Measurements from ENCODE around the gene SDK2. TPM values are rescaled to one million over a fixed set of nuclear protein-coding genes. Genes with fewer than 3 reads are reported as not detected.
A peak's percentile ranks its signal among the peaks of the same experiment; 100 is the strongest.

The SDK2 gene
- total and polyA plus RNA-seq, 2 donors from 2014 or later = 0.37 to 2.4 TPM

DNA sequence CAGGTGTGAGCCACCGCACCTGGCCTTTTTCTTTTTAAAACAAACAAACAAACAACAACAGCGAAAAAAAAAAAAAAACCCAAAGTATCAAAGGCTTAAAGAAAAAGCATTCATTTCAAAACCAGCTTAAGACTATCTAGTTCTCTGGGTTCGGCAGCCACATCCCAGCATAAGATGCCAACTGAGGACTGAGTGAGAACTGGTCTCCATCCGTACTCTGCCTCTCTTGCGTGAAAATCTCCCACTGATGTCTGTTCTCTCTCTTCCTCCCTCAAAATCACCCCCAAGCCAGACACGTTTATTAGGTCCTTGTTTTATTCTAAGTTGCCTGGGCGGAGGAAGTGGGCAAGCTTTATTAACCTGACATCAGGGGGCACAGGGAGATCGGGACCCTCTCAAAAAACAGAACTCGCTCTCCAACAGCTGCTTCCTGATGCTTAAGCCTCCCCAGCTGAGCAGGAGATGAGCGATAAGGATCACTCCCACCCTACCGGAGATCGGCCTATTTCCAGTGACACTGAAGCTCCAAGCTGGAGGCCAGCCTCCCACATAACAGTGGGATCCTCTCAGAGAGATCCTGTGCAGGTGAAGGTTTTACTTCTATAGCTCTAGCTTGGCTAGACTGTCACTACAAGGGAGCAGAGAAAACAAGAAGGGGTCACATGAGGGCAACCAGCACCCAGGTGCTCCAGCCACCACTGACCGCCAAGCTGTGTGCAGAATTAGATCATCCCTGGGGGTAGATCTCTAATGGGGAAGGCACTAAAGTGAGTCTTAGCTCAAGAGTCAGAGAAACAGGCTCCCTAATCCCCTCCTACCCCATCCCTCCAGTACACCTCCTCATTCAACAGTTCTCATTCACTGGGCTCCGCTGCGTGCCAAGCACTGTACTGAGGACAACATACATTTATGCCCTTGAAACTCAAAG is 346.0 kb downstream of the SDK2 start:
- peak overlapping the region in 1 of 3 donors; percentile 20 for H3K9ac ChIP-seq (ENCODE audit: low read length in 3 of 3)
- DNase-seq = peak in 1 of 5 donors; percentile 45
- no peaks in the 10 kb centered on the region for H3K27me3 ChIP-seq (ENCODE audit: control insufficient read depth, insufficient read depth, low read length)
- peak overlapping the region in 1 of 2 donors; percentile 52 for H3K27ac ChIP-seq (ENCODE audit: low read depth in 2 of 2, low read length in 2 of 2)
- TF ChIP-seq, protein P1, sequence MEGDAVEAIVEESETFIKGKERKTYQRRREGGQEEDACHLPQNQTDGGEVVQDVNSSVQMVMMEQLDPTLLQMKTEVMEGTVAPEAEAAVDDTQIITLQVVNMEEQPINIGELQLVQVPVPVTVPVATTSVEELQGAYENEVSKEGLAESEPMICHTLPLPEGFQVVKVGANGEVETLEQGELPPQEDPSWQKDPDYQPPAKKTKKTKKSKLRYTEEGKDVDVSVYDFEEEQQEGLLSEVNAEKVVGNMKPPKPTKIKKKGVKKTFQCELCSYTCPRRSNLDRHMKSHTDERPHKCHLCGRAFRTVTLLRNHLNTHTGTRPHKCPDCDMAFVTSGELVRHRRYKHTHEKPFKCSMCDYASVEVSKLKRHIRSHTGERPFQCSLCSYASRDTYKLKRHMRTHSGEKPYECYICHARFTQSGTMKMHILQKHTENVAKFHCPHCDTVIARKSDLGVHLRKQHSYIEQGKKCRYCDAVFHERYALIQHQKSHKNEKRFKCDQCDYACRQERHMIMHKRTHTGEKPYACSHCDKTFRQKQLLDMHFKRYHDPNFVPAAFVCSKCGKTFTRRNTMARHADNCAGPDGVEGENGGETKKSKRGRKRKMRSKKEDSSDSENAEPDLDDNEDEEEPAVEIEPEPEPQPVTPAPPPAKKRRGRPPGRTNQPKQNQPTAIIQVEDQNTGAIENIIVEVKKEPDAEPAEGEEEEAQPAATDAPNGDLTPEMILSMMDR (IDR thresholded peaks at IDR 0.05; ENCODE audit: borderline replicate concordance, extremely low read depth, insufficient read depth) = no peak
- FAIRE-seq = no peak
- no peaks in the 10 kb centered on the region for H3K9me3 ChIP-seq (ENCODE audit: control insufficient read depth in 2 of 3, insufficient read depth in 1 of 3, low read length in 3 of 3)
- intact Hi-C loops (cut with DNase I) = no loop called here
- no peaks in the 10 kb centered on the region for H3K36me3 ChIP-seq (ENCODE audit: control insufficient read depth in 2 of 3, insufficient read depth in 3 of 3, low read length in 3 of 3)
- H3K4me1 ChIP-seq (ENCODE audit: control insufficient read depth in 2 of 3, insufficient read depth in 2 of 3, low read depth in 1 of 3, low read length in 3 of 3) = peaks cover 0 to 23% (median 11%) of the 10 kb centered on the region in 3 donors
- H3K4me3 ChIP-seq (ENCODE audit: low read length in 3 of 3) = peak overlapping the region in 1 of 3 donors; percentile 18

DNA sequence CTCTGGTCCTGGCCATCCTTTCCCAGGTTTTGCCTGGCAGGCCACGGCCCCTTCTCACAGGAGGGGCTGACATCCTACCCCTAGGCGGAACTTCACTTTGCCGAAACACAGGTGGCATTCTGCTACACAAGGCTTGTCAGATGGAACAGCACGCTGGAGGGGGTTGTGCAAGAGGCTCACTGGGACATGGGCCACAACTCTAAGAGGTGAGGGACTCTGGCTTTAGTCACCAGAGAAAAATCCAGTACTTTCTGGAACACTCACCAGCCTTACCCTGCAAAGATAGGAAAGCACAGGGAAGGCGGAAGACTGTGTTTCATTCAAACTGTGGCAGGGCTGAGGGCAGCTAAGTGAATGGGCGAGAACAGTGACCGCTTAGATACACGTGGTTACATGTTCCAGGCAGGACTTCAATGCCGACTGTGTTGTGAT is 350.7 kb downstream of the SDK2 start:
- peak overlapping the region in 1 of 3 donors; percentile 13 for H3K9ac ChIP-seq (ENCODE audit: low read length in 3 of 3)
- TF ChIP-seq, protein P1 (IDR thresholded peaks at IDR 0.05; ENCODE audit: borderline replicate concordance, extremely low read depth, insufficient read depth) = no peak
- H3K36me3 ChIP-seq (ENCODE audit: control insufficient read depth in 2 of 3, insufficient read depth in 3 of 3, low read length in 3 of 3) = no peaks in the 10 kb centered on the region
- intact Hi-C loops (cut with DNase I) = no loop called here
- H3K27me3 ChIP-seq (ENCODE audit: control insufficient read depth, insufficient read depth, low read length) = no peaks in the 10 kb centered on the region
- H3K4me1 ChIP-seq (ENCODE audit: control insufficient read depth in 2 of 3, insufficient read depth in 2 of 3, low read depth in 1 of 3, low read length in 3 of 3) = peaks cover 0 to 46% (median 39%) of the 10 kb centered on the region in 3 donors
- FAIRE-seq = no peak
- no peak overlapping the region for H3K4me3 ChIP-seq (ENCODE audit: low read length in 3 of 3)
- peak overlapping the region; percentile 89 to 92 for H3K27ac ChIP-seq (ENCODE audit: low read depth in 2 of 2, low read length in 2 of 2)
- no peaks in the 10 kb centered on the region for H3K9me3 ChIP-seq (ENCODE audit: control insufficient read depth in 2 of 3, insufficient read depth in 1 of 3, low read length in 3 of 3)
- DNase-seq = peak; percentile 62 to 92 (median 85)

DNA sequence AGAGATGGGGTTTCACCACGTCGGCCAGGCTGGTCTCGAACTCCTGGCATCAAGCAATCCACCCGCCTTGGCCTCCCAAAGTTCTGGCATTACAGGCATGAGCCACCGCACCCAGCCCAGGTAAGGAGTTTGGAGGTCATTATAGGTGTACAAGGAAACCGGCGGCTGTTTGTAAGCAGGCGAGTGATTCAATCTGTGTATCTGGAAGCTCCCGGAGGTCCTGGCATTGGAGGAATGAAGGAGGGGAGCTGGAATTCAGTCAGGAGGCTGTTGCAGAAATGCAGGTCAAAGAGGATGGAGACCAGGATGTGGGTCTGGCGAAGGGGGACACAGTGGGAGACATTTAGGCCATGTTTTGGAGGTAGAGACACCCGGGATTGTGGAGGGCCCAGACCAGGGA is 351.2 kb downstream of the SDK2 start:
- FAIRE-seq (no peak), DNase-seq (peak in 1 of 5 donors; percentile 53)
- Histone ChIP-seq H3K4me3 (ENCODE audit: low read length in 3 of 3) (no peak overlapping the region), H3K36me3 (ENCODE audit: control insufficient read depth in 2 of 3, insufficient read depth in 3 of 3, low read length in 3 of 3) (no peaks in the 10 kb centered on the region), H3K9me3 (ENCODE audit: control insufficient read depth in 2 of 3, insufficient read depth in 1 of 3, low read length in 3 of 3) (no peaks in the 10 kb centered on the region), H3K27me3 (ENCODE audit: control insufficient read depth, insufficient read depth, low read length) (no peaks in the 10 kb centered on the region), H3K27ac (ENCODE audit: low read depth in 2 of 2, low read length in 2 of 2) (peak overlapping the region; percentile 89 to 92), H3K9ac (ENCODE audit: low read length in 3 of 3) (peak overlapping the region in 2 of 3 donors; percentile 13 to 27), H3K4me1 (ENCODE audit: control insufficient read depth in 2 of 3, insufficient read depth in 2 of 3, low read depth in 1 of 3, low read length in 3 of 3) (peaks cover 0 to 44% (median 40%) of the 10 kb centered on the region in 3 donors)
- TF ChIP-seq, protein P1 (IDR thresholded peaks at IDR 0.05; ENCODE audit: borderline replicate concordance, extremely low read depth, insufficient read depth) = no peak
- intact Hi-C loops (cut with DNase I) = no loop called here

All from kidney (tissue), 14 donors.